AG04450 (cell line): Measurements from ENCODE around the gene ANGPTL4. TPM values are rescaled to one million over a fixed set of nuclear protein-coding genes. Genes with fewer than 3 reads are reported as not detected.
"Not testable (repeated sequence)": the region's sequence is repeated elsewhere in the genome, so short reads cannot be mapped to it uniquely, and the experiment has no call there.

Experiments
- CTCF ChIA-PET: fragments of 300-600, 350-600 bp; formaldehyde crosslinking; extraction: SDS; loops from one replicate; lab custom pipeline; 2022; ENCODE audit warnings: antibody characterized with exemption, inconsistent platforms; lab: Charles Lee
- POLR2A ChIA-PET: fragments of 350-600 bp; formaldehyde crosslinking; extraction: SDS; loops from one replicate; lab custom pipeline; 2021; ENCODE audit warnings: antibody characterized with exemption, inconsistent platforms; lab: Yijun Ruan, JAX
- DNase-seq: peaks from one replicate; pipeline ENCODE4 v3.0.0-alpha.2; 2011; ENCODE audit warnings: low read depth, low spot score
- H3K27ac ChIP-seq: one replicate; pipeline ENCODE4 v1.5.1; 2012; ENCODE audit warnings: low read depth, low read length, control low read depth
- H3K27me3 ChIP-seq: one replicate; pipeline ENCODE4 v1.6.0; 2012; ENCODE audit warnings: low read length; ENCODE audit not compliant: control insufficient read depth, insufficient read depth
- H3K4me3 ChIP-seq: 2 replicates; pipeline ENCODE4 v1.5.1; 2011; ENCODE audit warnings: mild to moderate bottlenecking, low read depth, low read length, control low read depth
- H3K9me3 ChIP-seq: 2 replicates; pipeline ENCODE4 v1.5.1; 2012; ENCODE audit warnings: low read length; ENCODE audit not compliant: control insufficient read depth, insufficient read depth
- polyA minus RNA-seq: library from RNA; depleted of rRNA, polyadenylated mRNA; stranded (reverse); fragments of >200 nt; gene quantifications from 2 replicates; pipeline ENCODE4 v1.2.3, GENCODE V29; 2011; rRNA and poly(A)+ RNA removed
- polyA plus RNA-seq: library from polyadenylated mRNA; depleted of rRNA; stranded (reverse); fragments of >200 nt; gene quantifications from 2 replicates; pipeline ENCODE4 v1.2.3, GENCODE V29; 2011; rRNA removed
- TF ChIP-seq, protein P1 (sequence below): IDR thresholded peaks from 2 replicates; pipeline ENCODE4 v1.5.1; 2011; ENCODE audit warnings: low read depth, low read length, control low read depth, inconsistent platforms

The ANGPTL4 gene, protein sequence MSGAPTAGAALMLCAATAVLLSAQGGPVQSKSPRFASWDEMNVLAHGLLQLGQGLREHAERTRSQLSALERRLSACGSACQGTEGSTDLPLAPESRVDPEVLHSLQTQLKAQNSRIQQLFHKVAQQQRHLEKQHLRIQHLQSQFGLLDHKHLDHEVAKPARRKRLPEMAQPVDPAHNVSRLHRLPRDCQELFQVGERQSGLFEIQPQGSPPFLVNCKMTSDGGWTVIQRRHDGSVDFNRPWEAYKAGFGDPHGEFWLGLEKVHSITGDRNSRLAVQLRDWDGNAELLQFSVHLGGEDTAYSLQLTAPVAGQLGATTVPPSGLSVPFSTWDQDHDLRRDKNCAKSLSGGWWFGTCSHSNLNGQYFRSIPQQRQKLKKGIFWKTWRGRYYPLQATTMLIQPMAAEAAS
- polyA plus RNA-seq: 1.3 and 1.7 TPM in 2 replicates
- 0.43 and 0.83 TPM in 2 replicates for polyA minus RNA-seq

DNA sequence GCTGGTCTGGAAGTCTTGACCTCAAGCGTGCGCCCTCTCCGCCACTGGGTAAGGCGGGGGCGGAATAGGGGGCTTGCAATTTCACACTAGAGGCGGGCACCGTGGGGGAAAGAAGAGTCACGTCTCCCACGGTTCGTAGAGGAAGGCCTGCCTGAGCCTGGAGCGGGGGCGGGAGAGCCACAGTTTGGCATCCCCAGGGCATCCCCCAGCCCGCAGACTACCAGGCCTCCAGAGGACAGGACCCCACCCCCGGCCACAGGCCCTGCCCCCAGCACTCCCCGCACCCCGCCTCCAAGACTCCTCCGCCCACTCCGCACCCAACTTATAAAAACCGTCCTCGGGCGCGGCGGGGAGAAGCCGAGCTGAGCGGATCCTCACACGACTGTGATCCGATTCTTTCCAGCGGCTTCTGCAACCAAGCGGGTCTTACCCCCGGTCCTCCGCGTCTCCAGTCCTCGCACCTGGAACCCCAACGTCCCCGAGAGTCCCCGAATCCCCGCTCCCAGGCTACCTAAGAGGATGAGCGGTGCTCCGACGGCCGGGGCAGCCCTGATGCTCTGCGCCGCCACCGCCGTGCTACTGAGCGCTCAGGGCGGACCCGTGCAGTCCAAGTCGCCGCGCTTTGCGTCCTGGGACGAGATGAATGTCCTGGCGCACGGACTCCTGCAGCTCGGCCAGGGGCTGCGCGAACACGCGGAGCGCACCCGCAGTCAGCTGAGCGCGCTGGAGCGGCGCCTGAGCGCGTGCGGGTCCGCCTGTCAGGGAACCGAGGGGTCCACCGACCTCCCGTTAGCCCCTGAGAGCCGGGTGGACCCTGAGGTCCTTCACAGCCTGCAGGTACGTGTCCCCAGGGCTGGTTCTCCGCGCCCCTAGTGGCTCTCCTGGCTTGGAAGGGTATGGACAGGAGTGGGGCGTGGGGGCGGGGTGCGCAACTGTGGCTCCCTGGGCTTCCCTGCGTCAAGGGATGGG, at the start of gene ANGPTL4:
ANGPTL4 (plus strand) TSS at position 353 of the 969 bp plus-strand sequence; CDS start at position 520, 167 bp downstream.
- no peak for DNase-seq
- Histone ChIP-seq H3K27me3 (peaks cover 3% of the 10 kb centered on the region), H3K27ac (no peak within 1 kb of the TSS), H3K4me3 (peak within 1 kb of the TSS; percentile 56), H3K9me3 (peaks cover 5% of the 10 kb centered on the region; the same call in 1 of the 2 replicates)
- POLR2A ChIA-PET: interaction anchor here (0.6 to 3.8 kb wide), 8 partner anchors 9 to 161 kb away, joined by 4 to 21 read pairs (median 6); partner anchors contain the start of genes RAB11B and ZNF414
- TF ChIP-seq, protein P1, sequence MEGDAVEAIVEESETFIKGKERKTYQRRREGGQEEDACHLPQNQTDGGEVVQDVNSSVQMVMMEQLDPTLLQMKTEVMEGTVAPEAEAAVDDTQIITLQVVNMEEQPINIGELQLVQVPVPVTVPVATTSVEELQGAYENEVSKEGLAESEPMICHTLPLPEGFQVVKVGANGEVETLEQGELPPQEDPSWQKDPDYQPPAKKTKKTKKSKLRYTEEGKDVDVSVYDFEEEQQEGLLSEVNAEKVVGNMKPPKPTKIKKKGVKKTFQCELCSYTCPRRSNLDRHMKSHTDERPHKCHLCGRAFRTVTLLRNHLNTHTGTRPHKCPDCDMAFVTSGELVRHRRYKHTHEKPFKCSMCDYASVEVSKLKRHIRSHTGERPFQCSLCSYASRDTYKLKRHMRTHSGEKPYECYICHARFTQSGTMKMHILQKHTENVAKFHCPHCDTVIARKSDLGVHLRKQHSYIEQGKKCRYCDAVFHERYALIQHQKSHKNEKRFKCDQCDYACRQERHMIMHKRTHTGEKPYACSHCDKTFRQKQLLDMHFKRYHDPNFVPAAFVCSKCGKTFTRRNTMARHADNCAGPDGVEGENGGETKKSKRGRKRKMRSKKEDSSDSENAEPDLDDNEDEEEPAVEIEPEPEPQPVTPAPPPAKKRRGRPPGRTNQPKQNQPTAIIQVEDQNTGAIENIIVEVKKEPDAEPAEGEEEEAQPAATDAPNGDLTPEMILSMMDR: peak; percentile 26; the same call in 1 of the 2 replicates
- CTCF ChIA-PET: interaction anchor here (0.7 to 2.1 kb wide), 3 partner anchors 11 to 1629 kb away, joined by 6 to 12 read pairs (median 7); no protein-coding TSS in a partner anchor

DNA sequence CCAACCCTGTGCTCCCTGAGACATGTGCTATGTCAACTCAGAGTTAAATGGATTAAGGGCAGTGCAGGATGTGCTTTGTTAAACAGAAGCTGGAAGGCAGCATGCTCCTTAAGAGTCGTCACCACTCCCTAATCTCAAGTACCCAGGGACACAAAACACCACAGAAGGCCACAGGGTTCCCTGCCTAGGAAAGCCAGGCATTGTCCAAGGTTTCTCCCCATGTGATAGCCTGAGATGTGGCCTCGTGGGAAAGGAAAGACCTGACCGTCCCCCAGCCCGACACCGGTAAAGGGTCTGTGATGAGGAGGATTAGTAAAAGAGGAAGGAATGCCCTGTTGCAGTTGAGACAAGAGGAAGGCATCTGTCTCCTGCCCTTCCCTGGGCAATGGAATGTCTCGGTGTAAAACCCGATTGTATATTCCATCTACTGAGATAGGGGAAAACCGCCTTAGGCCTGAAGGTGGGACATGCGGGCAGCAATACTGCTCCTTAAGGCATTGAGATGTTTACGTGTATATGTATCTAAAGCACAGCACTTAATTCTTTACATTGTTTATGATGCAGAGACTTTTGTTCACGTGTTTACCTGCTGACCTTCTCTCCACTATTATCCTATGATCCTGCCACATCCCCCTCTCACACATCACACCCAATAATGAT, 48.8 kb upstream of the ANGPTL4 start:
- H3K9me3 ChIP-seq, H3K4me3 ChIP-seq, DNase-seq, H3K27ac ChIP-seq, H3K27me3 ChIP-seq, POLR2A ChIA-PET: not testable (repeated sequence)
- CTCF ChIA-PET: interaction anchor here (0.6 to 0.7 kb wide), 2 partner anchors 10 to 266 kb away, joined by 5 read pairs; no protein-coding TSS in a partner anchor

DNA sequence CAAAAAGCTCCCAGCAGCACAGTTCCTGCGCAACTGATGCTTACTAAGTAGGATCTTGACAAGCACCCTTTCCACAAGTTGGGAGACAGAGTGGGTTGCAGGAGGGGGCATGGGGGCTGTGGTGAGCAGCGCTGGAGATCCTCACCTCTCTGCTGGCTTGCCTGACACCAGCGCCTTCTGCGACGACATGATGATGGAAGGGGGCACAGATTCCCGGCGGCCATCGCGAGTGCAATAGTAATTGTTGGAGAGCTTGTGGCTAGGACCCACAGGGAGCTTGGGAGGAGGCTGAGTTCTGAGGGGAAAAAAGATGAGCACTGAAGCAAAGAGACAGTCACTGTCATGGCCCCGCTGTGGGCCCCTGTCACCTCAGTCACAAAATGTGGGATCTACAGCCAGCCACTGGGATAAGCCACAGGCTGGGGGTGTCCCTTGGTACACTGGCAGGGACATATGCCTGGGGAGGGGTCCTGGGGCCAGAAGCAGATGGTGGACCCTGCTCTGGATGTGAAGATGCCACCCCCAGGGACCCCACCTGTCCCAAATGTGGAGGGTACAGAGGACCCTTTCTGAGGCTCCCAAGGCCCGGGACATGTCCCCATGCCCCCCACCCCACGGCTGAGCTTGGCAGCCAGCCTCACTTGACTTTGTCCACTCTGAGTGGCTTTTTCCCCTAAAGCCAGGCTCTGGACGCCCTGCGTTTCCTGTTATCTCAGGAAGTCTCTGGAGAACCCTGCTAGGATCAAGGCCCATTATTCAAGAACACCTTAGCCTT, 47.4 kb upstream of the ANGPTL4 start:
- TF ChIP-seq, protein P1: no peak
- no peak for DNase-seq
- no peaks in the 10 kb centered on the region for H3K27me3 ChIP-seq
- H3K4me3 ChIP-seq: no peak overlapping the region
- no peaks in the 10 kb centered on the region; the same call in 1 of the 2 replicates for H3K9me3 ChIP-seq
- H3K27ac ChIP-seq: no peak overlapping the region
- CTCF ChIA-PET: interaction anchor here (0.5 to 0.6 kb wide), 2 partner anchors 37 to 109 kb away, joined by 3 read pairs; no protein-coding TSS in a partner anchor
- POLR2A ChIA-PET: no interaction called here

DNA sequence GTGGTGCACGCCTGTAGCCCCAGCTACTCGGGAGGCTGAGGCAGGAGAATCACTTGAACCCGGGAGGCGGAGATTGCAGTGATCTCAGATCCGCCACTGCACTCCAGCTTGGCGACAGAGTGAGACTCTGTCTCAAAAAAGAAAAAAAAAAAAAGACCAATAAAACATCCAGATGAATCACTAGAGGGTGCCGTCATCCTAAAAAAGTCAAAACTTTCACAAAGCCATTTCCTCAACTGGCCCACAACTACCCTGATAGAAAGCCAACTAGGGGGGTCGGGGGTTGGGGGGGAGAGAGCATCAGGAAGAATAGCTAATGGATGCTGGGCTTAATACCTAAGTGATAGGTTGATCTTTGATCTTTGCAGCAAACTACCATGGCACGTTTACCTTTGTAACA, 45.1 kb upstream of the ANGPTL4 start:
- DNase-seq, H3K27me3 ChIP-seq, H3K27ac ChIP-seq, H3K9me3 ChIP-seq, H3K4me3 ChIP-seq: not testable (repeated sequence)
- POLR2A ChIA-PET: interaction anchor here (0.7 kb wide), 1 partner anchor 21 kb away, joined by 8 read pairs; no protein-coding TSS in a partner anchor
- CTCF ChIA-PET: interaction anchor here (0.6 to 1.0 kb wide), 6 partner anchors 9 to 262 kb away, joined by 3 to 7 read pairs (median 4); no protein-coding TSS in a partner anchor
